ENCODE measurements around the gene PHPT1. TPM values are rescaled to one million over a fixed set of nuclear protein-coding genes. Genes with fewer than 3 reads are reported as not detected.

PHPT1 gene
- total and polyA plus RNA-seq, 2 donors: 66.5 to 85.7 TPM

- H3K36me3 ChIP-seq (ENCODE audit: control insufficient read depth in 2 of 2, insufficient read depth in 2 of 2, low read length in 1 of 2): peaks cover 0 to 5% of the 10 kb centered on the region in 2 donors
- peaks cover 7 to 16% of the 10 kb centered on the region in 2 donors for H3K27me3 ChIP-seq (ENCODE audit: control insufficient read depth in 2 of 2, insufficient read depth in 1 of 2, low read length in 1 of 2)
- no peak overlapping the region for H3K27ac ChIP-seq (ENCODE audit: low read depth in 1 of 2, low read length in 1 of 2)
- peaks cover 4 to 14% of the 10 kb centered on the region in 2 donors for H3K4me1 ChIP-seq (ENCODE audit: control insufficient read depth in 2 of 2, insufficient read depth in 2 of 2, low read length in 2 of 2)
- no peak for DNase-seq (ENCODE audit: low read depth in 6 of 9, low spot score in 9 of 9)
- no peak overlapping the region for H3K4me3 ChIP-seq (ENCODE audit: low read length in 2 of 2)
- WGBS: 96% methylated on average over 29 of the region's 29 CpGs
- peaks cover 0 to 3% of the 10 kb centered on the region in 2 donors for H3K9me3 ChIP-seq (ENCODE audit: control insufficient read depth in 2 of 2, insufficient read depth in 1 of 2, low read length in 1 of 2)
These were observed 3.7 kb downstream of the PHPT1 start for GRCh38 chr9:136852664-136853595.

GRCh38 chr9:136853596-136854112 lies 4.4 kb downstream of the PHPT1 start:
- peaks cover 0 to 9% of the 10 kb centered on the region in 2 donors for H3K27me3 ChIP-seq (ENCODE audit: control insufficient read depth in 2 of 2, insufficient read depth in 1 of 2, low read length in 1 of 2)
- no peak overlapping the region for H3K4me3 ChIP-seq (ENCODE audit: low read length in 2 of 2)
- DNase-seq (ENCODE audit: low read depth in 6 of 9, low spot score in 9 of 9): no peak
- H3K27ac ChIP-seq (ENCODE audit: low read depth in 1 of 2, low read length in 1 of 2): no peak overlapping the region
- peaks cover 0 to 7% of the 10 kb centered on the region in 2 donors for H3K36me3 ChIP-seq (ENCODE audit: control insufficient read depth in 2 of 2, insufficient read depth in 2 of 2, low read length in 1 of 2)
- WGBS: 90% methylated on average over 18 of the region's 18 CpGs
- H3K9me3 ChIP-seq (ENCODE audit: control insufficient read depth in 2 of 2, insufficient read depth in 1 of 2, low read length in 1 of 2): peaks cover 0 to 3% of the 10 kb centered on the region in 2 donors
- peaks cover 3 to 9% of the 10 kb centered on the region in 2 donors for H3K4me1 ChIP-seq (ENCODE audit: control insufficient read depth in 2 of 2, insufficient read depth in 2 of 2, low read length in 2 of 2)

GRCh38 chr9:136854113-136854841 lies 5.1 kb downstream of the PHPT1 start:
- Histone ChIP-seq H3K27ac (ENCODE audit: low read depth in 1 of 2, low read length in 1 of 2) (no peak overlapping the region), H3K4me3 (ENCODE audit: low read length in 2 of 2) (no peak overlapping the region), H3K27me3 (ENCODE audit: control insufficient read depth in 2 of 2, insufficient read depth in 1 of 2, low read length in 1 of 2) (peaks cover 0 to 5% of the 10 kb centered on the region in 2 donors), H3K4me1 (ENCODE audit: control insufficient read depth in 2 of 2, insufficient read depth in 2 of 2, low read length in 2 of 2) (peaks cover 3 to 9% of the 10 kb centered on the region in 2 donors), H3K9me3 (ENCODE audit: control insufficient read depth in 2 of 2, insufficient read depth in 1 of 2, low read length in 1 of 2) (peaks cover 0 to 3% of the 10 kb centered on the region in 2 donors), H3K36me3 (ENCODE audit: control insufficient read depth in 2 of 2, insufficient read depth in 2 of 2, low read length in 1 of 2) (peaks cover 0 to 9% of the 10 kb centered on the region in 2 donors)
- WGBS: 90% methylated on average over 30 of the region's 30 CpGs
- no peak for DNase-seq (ENCODE audit: low read depth in 6 of 9, low spot score in 9 of 9)

- no peak for DNase-seq (ENCODE audit: low read depth in 6 of 9, low spot score in 9 of 9)
- H3K36me3 ChIP-seq (ENCODE audit: control insufficient read depth in 2 of 2, insufficient read depth in 2 of 2, low read length in 1 of 2): peaks cover 0 to 9% of the 10 kb centered on the region in 2 donors
- H3K9me3 ChIP-seq (ENCODE audit: control insufficient read depth in 2 of 2, insufficient read depth in 1 of 2, low read length in 1 of 2): no peaks in the 10 kb centered on the region
- no peak overlapping the region for H3K27ac ChIP-seq (ENCODE audit: low read depth in 1 of 2, low read length in 1 of 2)
- 93% methylated on average over 23 of the region's 23 CpGs for WGBS
- no peak overlapping the region for H3K4me3 ChIP-seq (ENCODE audit: low read length in 2 of 2)
- peaks cover under 1 to 5% of the 10 kb centered on the region in 2 donors for H3K4me1 ChIP-seq (ENCODE audit: control insufficient read depth in 2 of 2, insufficient read depth in 2 of 2, low read length in 2 of 2)
- H3K27me3 ChIP-seq (ENCODE audit: control insufficient read depth in 2 of 2, insufficient read depth in 1 of 2, low read length in 1 of 2): peaks cover 0 to 2% of the 10 kb centered on the region in 2 donors
These were observed 5.7 kb downstream of the PHPT1 start for GRCh38 chr9:136854842-136855460.

- no peak for DNase-seq (ENCODE audit: low read depth in 6 of 9, low spot score in 9 of 9)
These were observed 6.4 kb downstream of the PHPT1 start for GRCh38 chr9:136855461-136856078.

GRCh38 chr9:136856079-136856476 lies 6.9 kb downstream of the PHPT1 start:
- DNase-seq (ENCODE audit: low read depth in 6 of 9, low spot score in 9 of 9): no peak
- H3K9me3 ChIP-seq (ENCODE audit: control insufficient read depth in 2 of 2, insufficient read depth in 1 of 2, low read length in 1 of 2): no peaks in the 10 kb centered on the region
- peaks cover 6 to 10% of the 10 kb centered on the region in 2 donors for H3K36me3 ChIP-seq (ENCODE audit: control insufficient read depth in 2 of 2, insufficient read depth in 2 of 2, low read length in 1 of 2)
- H3K4me1 ChIP-seq (ENCODE audit: control insufficient read depth in 2 of 2, insufficient read depth in 2 of 2, low read length in 2 of 2): no peaks in the 10 kb centered on the region
- H3K4me3 ChIP-seq (ENCODE audit: low read length in 2 of 2): no peak overlapping the region
- H3K27me3 ChIP-seq (ENCODE audit: control insufficient read depth in 2 of 2, insufficient read depth in 1 of 2, low read length in 1 of 2): no peaks in the 10 kb centered on the region
- 91% methylated on average over 15 of the region's 15 CpGs for WGBS
- H3K27ac ChIP-seq (ENCODE audit: low read depth in 1 of 2, low read length in 1 of 2): no peak overlapping the region

More at GRCh38 chr9:136855461-136856078, 6.4 kb downstream of the PHPT1 start:
- Histone ChIP-seq H3K9me3 (ENCODE audit: control insufficient read depth in 2 of 2, insufficient read depth in 1 of 2, low read length in 1 of 2) (no peaks in the 10 kb centered on the region), H3K4me1 (ENCODE audit: control insufficient read depth in 2 of 2, insufficient read depth in 2 of 2, low read length in 2 of 2) (no peaks in the 10 kb centered on the region), H3K27me3 (ENCODE audit: control insufficient read depth in 2 of 2, insufficient read depth in 1 of 2, low read length in 1 of 2) (no peaks in the 10 kb centered on the region), H3K27ac (ENCODE audit: low read depth in 1 of 2, low read length in 1 of 2) (no peak overlapping the region), H3K36me3 (ENCODE audit: control insufficient read depth in 2 of 2, insufficient read depth in 2 of 2, low read length in 1 of 2) (peaks cover under 1 to 10% of the 10 kb centered on the region in 2 donors), H3K4me3 (ENCODE audit: low read length in 2 of 2) (no peak overlapping the region)
- 90% methylated on average over 26 of the region's 26 CpGs for WGBS

GRCh38 chr9:136856541-136857141 lies 7.4 kb downstream of the PHPT1 start:
- Histone ChIP-seq H3K27ac (ENCODE audit: low read depth in 1 of 2, low read length in 1 of 2) (no peak overlapping the region), H3K4me1 (ENCODE audit: control insufficient read depth in 2 of 2, insufficient read depth in 2 of 2, low read length in 2 of 2) (no peaks in the 10 kb centered on the region), H3K27me3 (ENCODE audit: control insufficient read depth in 2 of 2, insufficient read depth in 1 of 2, low read length in 1 of 2) (no peaks in the 10 kb centered on the region), H3K36me3 (ENCODE audit: control insufficient read depth in 2 of 2, insufficient read depth in 2 of 2, low read length in 1 of 2) (peaks cover 12 to 16% of the 10 kb centered on the region in 2 donors), H3K9me3 (ENCODE audit: control insufficient read depth in 2 of 2, insufficient read depth in 1 of 2, low read length in 1 of 2) (no peaks in the 10 kb centered on the region), H3K4me3 (ENCODE audit: low read length in 2 of 2) (no peak overlapping the region)
- no peak for DNase-seq (ENCODE audit: low read depth in 6 of 9, low spot score in 9 of 9)
- WGBS: 86% methylated on average over 14 of the region's 14 CpGs

GRCh38 chr9:136857166-136857565 lies 8.0 kb downstream of the PHPT1 start:
- Histone ChIP-seq H3K27ac (ENCODE audit: low read depth in 1 of 2, low read length in 1 of 2) (no peak overlapping the region), H3K27me3 (ENCODE audit: control insufficient read depth in 2 of 2, insufficient read depth in 1 of 2, low read length in 1 of 2) (no peaks in the 10 kb centered on the region), H3K9me3 (ENCODE audit: control insufficient read depth in 2 of 2, insufficient read depth in 1 of 2, low read length in 1 of 2) (no peaks in the 10 kb centered on the region), H3K4me1 (ENCODE audit: control insufficient read depth in 2 of 2, insufficient read depth in 2 of 2, low read length in 2 of 2) (no peaks in the 10 kb centered on the region), H3K4me3 (ENCODE audit: low read length in 2 of 2) (no peak overlapping the region), H3K36me3 (ENCODE audit: control insufficient read depth in 2 of 2, insufficient read depth in 2 of 2, low read length in 1 of 2) (peaks cover 15 to 21% of the 10 kb centered on the region in 2 donors)
- WGBS: 96% methylated on average over 19 of the region's 19 CpGs
- no peak for DNase-seq (ENCODE audit: low read depth in 6 of 9, low spot score in 9 of 9)
